ENCODE results near the gene LRRC28. TPM values are rescaled to one million over a fixed set of nuclear protein-coding genes. Genes with fewer than 3 reads are reported as not detected.

The LRRC28 gene
- total and polyA plus RNA-seq, 12 donors = 3.0 to 31.9 (median 22.5) TPM

- Histone ChIP-seq H3K4me1 (peaks cover 0 to 12% (median 0%) of the 10 kb centered on the region in 9 donors), H3K36me3 (peaks cover 0 to 24% (median 0%) of the 10 kb centered on the region in 9 donors), H3K27ac (peak overlapping the region in 1 of 10 donors; percentile 19), H3K9me3 (peaks cover 0 to 41% (median 20%) of the 10 kb centered on the region in 11 donors), H3K4me3 (no peak overlapping the region), H3K27me3 (no peaks in the 10 kb centered on the region)
- ATAC-seq (no peak), DNase-seq (no peak)
- 78 to 79% methylated on average over 4 of the region's 4 CpGs for WGBS, 2 donors
- peak in 1 of 9 donors; percentile 6 for TF ChIP-seq CTCF (IDR thresholded peaks at IDR 0.05)
- intact Hi-C loops (cut with DNase I) = no loop called here
These were observed 120.2 kb downstream of the LRRC28 start for GRCh38 chr15:99371180-99372103.

- no peak overlapping the region for H3K4me3 ChIP-seq
- ATAC-seq = peak in 3 of 8 donors; percentile 11 to 30 (median 16)
- peaks cover 0 to 22% (median 17%) of the 10 kb centered on the region in 9 donors for H3K4me1 ChIP-seq
- no peaks in the 10 kb centered on the region for H3K27me3 ChIP-seq
- no peaks in the 10 kb centered on the region for H3K36me3 ChIP-seq
- peak in 2 of 9 donors; percentile 21 to 24 for TF ChIP-seq CTCF (IDR thresholded peaks at IDR 0.05)
- intact Hi-C loops (cut with DNase I) = no loop called here
- WGBS, 2 donors = 94 to 97% methylated on average over 6 of the region's 6 CpGs
- H3K9me3 ChIP-seq = no peaks in the 10 kb centered on the region
- no peak for DNase-seq
- H3K27ac ChIP-seq = peak overlapping the region in 4 of 10 donors; percentile 27 to 77 (median 43)
These were observed 133.9 kb downstream of the LRRC28 start for GRCh38 chr15:99385005-99385669.

GRCh38 chr15:99385865-99386264, 134.6 kb downstream of the LRRC28 start:
- Histone ChIP-seq H3K4me3 (no peak overlapping the region), H3K36me3 (no peaks in the 10 kb centered on the region), H3K4me1 (peaks cover 0 to 22% (median 17%) of the 10 kb centered on the region in 9 donors), H3K27ac (peak overlapping the region in 6 of 10 donors; percentile 0 to 77 (median 36)), H3K27me3 (no peaks in the 10 kb centered on the region), H3K9me3 (peaks cover 0 to 4% (median 0%) of the 10 kb centered on the region in 11 donors)
- intact Hi-C loops (cut with DNase I) = no loop called here
- TF ChIP-seq CTCF (IDR thresholded peaks at IDR 0.05) = peak in 3 of 9 donors; percentile 13 to 25 (median 21)
- DNase-seq = peak; percentile 74 to 81
- WGBS, 2 donors = 15 to 16% methylated on average over 3 of the region's 3 CpGs
- peak; percentile 76 to 96 (median 94) for ATAC-seq

- peak in 7 of 8 donors; percentile 27 to 72 (median 46) for ATAC-seq
- 56 to 67% methylated on average over 4 of the region's 4 CpGs for WGBS, 2 donors
- peak overlapping the region in 6 of 10 donors; percentile 0 to 77 (median 26) for H3K27ac ChIP-seq
- no peak for TF ChIP-seq CTCF (IDR thresholded peaks at IDR 0.05)
- peaks cover 0 to 8% (median 0%) of the 10 kb centered on the region in 11 donors for H3K9me3 ChIP-seq
- H3K4me1 ChIP-seq = peaks cover 0 to 22% (median 17%) of the 10 kb centered on the region in 9 donors
- H3K36me3 ChIP-seq = no peaks in the 10 kb centered on the region
- intact Hi-C loops (cut with DNase I) = no loop called here
- no peak overlapping the region for H3K4me3 ChIP-seq
- no peaks in the 10 kb centered on the region for H3K27me3 ChIP-seq
- no peak for DNase-seq
These were observed 135.1 kb downstream of the LRRC28 start for GRCh38 chr15:99386391-99386790.
